Activated naive CD4-positive, alpha-beta T cell treated with anti-CD3 and anti-CD28 coated beads, Interleukin-2, amount 50 U/mL, for 72 hours (primary cell): ENCODE results near the gene RIMS1. TPM values are rescaled to one million over a fixed set of nuclear protein-coding genes. Genes with fewer than 3 reads are reported as not detected.

Experiments
- ATAC-seq, 2 donors: fragments of 150-1000 bp; cut with Tn5 transposase; 2 replicates each; pipeline ENCODE4 v1.10.0; 2021; ENCODE audit warnings: mild to moderate bottlenecking in 2 of 2, moderate library complexity in 2 of 2
- DNase-seq, 2 donors: peaks; one replicate each; pipeline ENCODE4 v3.0.0; 2021 to 2022; ENCODE audit warnings: low spot score in 2 of 2
- H3K27ac Mint-ChIP-seq, 2 donors: one replicate each; pipeline ENCODE4 v1.8.0; 2022; ENCODE audit warnings: mild to moderate bottlenecking in 2 of 2, mixed read lengths in 2 of 2
- H3K36me3 Mint-ChIP-seq, 2 donors: one replicate each; pipeline ENCODE4 v1.8.0; 2022; ENCODE audit warnings: mixed read lengths in 2 of 2
- H3K9me3 Mint-ChIP-seq, 2 donors: one replicate each; pipeline ENCODE4 v1.8.0; 2022; ENCODE audit warnings: mixed read lengths in 2 of 2
- total RNA-seq, 2 donors: library from RNA; stranded (reverse); gene quantifications; one replicate each; pipeline ENCODE4 v1.2.3, GENCODE V29; 2022

RIMS1 gene
- total RNA-seq, 2 donors from 2014 or later = not detected

DNA sequence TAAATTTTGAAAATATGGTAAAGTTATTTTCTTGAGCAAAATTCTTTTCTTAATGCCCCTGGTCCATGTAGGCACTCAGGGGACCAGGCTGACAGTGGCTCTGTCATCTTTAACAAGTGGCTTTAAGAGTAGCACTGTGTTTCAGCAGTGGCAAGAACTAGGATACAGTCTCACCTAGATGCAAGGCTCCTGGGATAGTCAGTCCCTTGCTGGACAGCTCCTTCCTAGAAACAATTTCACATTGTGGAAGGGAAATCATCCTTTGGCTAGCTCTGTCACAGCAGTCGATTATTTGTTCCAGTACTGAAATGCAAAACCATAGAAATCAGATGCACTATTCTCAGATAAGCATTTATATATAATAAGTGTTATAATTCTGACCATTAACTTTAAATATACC is 560.1 kb downstream of the RIMS1 start:
- no peak for ATAC-seq
- H3K9me3 Mint-ChIP-seq = no peaks in the 10 kb centered on the region
- H3K27ac Mint-ChIP-seq = no peak overlapping the region
- H3K36me3 Mint-ChIP-seq = no peaks in the 10 kb centered on the region
- no peak for DNase-seq
